WI38 (cell line): ENCODE results near the gene IGF1R.

Source experiments
- H3K4me3 ChIP-seq: 2 replicates; pipeline ENCODE4 v1.5.1; 2011; ENCODE audit warnings: low read depth, mild to moderate bottlenecking, control low read depth, low read length
- TF ChIP-seq, protein P1 (sequence below): IDR thresholded peaks from 2 replicates; pipeline ENCODE4 v1.5.1; 2012; ENCODE audit warnings: low read depth, mild to moderate bottlenecking, control low read depth, low read length

IGF1R gene

DNA sequence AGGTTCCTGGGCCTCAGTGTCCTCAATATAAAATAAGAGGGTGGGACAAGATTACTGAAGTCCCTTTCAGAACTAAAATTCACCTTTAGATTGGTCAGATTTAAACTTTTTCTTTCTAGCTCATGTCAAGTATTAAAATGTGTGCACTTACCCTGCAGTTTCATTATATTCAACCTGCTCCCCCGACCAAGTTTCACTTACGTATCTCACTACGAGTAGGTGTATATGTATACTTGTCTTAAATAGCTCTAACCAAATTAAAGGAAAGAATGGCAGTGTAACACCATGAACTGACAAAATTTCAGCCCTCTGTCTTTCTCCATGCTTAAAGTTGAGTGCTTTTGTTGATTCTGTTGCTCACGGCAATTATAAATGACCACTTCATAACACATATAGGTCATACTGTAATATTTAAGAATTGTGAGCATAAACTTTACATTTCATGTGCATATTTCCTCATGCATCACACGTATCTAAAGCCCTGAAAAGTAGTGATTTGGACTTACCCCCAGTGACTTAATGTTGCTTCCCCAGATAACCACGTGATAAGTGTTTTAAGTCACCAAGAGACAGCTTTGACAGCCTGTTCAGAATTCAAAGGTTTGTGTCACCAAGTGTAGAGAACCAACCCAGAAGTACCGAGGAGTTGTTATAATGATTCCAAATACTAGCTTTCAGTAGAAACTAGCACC is 289.2 kb downstream of the IGF1R start:
- no peak overlapping the region for H3K4me3 ChIP-seq
- TF ChIP-seq, protein P1, sequence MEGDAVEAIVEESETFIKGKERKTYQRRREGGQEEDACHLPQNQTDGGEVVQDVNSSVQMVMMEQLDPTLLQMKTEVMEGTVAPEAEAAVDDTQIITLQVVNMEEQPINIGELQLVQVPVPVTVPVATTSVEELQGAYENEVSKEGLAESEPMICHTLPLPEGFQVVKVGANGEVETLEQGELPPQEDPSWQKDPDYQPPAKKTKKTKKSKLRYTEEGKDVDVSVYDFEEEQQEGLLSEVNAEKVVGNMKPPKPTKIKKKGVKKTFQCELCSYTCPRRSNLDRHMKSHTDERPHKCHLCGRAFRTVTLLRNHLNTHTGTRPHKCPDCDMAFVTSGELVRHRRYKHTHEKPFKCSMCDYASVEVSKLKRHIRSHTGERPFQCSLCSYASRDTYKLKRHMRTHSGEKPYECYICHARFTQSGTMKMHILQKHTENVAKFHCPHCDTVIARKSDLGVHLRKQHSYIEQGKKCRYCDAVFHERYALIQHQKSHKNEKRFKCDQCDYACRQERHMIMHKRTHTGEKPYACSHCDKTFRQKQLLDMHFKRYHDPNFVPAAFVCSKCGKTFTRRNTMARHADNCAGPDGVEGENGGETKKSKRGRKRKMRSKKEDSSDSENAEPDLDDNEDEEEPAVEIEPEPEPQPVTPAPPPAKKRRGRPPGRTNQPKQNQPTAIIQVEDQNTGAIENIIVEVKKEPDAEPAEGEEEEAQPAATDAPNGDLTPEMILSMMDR, result no peak

DNA sequence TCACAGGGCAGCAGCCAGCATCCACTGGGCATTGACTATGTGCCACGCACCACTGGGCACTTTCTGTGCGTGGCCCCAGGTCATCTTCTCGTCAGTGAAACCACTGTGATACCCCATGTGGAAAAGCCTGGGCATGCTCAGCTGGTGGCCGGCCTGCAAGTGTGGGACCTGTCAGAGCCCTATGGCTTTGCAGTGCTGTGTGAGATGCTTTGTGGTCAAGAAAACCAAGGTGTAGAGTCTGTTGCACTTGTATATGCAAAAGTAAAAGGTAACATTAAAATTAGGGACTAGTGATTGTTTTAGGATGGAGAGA is 289.7 kb downstream of the IGF1R start:
- no peak overlapping the region for H3K4me3 ChIP-seq
- TF ChIP-seq, protein P1, result no peak

DNA sequence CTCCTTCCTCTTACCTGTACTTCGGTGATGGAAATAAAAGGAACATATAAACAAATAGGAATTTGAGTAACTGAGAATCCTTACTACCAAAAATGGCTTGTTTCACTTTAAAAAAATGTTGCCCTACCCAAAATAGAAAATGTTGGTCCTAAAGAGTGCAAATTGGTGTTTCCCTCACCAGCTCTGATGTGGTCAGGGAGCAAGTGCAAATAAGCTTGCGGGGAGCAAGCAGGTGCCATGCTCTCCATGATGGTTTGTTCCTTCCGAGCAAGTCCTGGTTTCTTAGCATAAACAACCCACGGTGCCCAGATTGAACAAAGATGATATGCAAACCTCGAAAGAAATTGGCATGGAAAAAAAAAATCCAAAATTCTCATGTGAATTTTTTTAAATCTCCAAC is 290.5 kb downstream of the IGF1R start:
- TF ChIP-seq, protein P1, result no peak
- no peak overlapping the region for H3K4me3 ChIP-seq

DNA sequence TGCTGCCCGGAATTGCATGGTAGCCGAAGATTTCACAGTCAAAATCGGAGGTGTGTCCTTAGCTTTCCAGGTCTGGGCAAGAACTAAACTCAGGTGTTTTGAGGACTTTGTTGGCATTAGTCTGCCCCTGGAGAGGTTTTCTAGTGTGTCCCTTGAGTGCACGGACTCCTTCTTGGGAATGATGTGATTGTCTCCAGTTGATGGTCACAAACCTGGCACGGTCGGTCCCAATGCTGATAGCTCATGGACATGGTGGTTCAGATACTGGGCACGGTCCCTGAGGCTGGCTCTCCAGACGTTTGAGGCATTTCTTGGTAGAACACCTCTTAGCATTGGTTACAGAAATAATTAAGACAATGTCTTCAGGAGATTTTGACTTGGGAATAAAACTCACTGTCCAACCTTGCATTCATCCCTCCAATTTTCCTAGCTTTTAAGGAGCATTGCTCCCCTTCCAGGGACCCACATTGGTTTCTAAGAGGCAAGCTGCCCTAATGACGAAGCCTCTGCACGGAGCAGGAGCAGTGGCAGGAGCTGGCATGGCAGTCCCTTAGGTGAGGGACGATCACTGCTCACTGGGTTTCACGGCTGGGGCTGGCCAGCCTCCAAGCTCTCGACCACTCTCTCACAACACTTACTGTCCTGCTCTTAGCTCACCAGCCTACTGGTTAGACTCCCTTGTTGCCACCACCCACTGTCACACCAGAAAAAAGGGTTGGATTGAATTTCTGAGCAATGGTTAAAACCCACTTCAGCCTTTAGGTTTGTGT is 291.2 kb downstream of the IGF1R start:
- no peak overlapping the region for H3K4me3 ChIP-seq
- TF ChIP-seq, protein P1, result no peak

DNA sequence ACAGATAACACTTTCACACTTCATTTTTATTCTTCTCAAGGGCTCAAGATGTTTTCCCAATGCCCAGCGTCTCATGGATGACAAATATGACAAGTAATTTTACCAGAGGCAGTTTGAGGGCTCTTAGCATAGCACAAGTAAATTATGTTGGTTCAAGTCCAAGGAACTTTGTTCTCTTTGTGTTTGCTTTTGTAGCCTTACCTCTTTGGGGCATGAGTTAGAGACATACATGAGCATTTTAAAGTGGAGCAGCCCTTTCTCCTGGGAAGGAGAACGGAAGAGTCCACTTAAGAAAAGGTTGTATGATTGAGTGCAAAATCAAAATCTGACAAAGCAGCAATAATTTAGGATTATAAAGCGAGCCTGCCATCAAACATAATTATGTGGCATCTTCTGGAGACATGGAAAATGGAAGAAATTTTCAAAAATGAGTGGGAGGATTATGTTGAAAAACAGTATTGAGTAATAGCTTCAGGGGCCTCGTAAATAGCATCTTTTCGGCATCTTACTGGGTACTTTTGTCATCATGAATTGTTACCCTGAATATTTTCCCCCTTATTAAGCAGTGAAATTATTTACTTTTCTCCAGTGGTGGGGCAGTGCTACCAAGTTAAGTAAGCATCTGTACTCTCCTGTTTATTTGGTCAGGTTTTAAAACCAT is 293.4 kb downstream of the IGF1R start:
- H3K4me3 ChIP-seq, result no peak overlapping the region
- TF ChIP-seq, protein P1, result no peak

DNA sequence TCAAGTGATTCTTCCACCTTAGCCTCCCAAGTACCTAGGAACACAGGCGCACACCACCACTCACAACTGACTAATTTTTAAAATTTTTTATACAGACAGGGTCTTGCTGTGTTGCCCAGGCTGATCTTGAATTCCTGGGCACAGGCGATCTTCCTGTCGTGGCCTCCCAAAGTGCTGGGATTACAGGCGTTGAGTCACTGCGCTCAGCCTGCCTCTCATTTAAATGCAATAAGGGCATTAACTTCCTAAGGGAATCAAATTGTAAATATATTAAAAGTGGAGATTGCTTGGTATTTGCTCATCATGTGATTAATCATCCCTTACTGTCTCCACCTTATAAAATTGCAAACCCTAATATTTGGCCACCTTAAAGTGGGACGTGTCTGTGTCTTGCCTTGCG is 294.1 kb downstream of the IGF1R start:
- no peak overlapping the region for H3K4me3 ChIP-seq
- TF ChIP-seq, protein P1, result no peak

DNA sequence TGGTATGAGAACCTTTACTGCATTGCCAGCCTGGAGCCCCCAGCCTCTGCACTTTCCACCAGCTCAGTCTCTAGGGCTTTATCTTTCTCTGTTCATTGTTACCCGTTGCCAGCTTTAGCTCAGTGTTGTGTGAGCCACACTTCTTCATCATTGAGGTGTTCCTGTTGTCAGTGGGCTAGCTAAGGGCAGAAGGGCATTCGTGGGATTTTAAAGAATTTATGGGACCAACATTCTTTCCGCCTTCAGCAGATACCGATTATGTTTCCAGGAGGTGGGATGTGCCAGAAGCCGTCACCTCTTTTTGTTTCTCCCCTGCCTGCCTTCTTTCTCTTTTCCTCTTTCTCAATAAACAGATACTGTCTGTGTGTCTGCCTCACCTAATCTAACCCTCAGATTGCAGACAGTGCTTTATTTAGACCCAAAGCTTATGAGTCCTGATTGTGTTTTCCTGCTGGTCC is 294.7 kb downstream of the IGF1R start:
- TF ChIP-seq, protein P1, result no peak
- no peak overlapping the region for H3K4me3 ChIP-seq
